Kidney epithelial cell (primary cell): ENCODE results near the gene OR2T1. TPM values are rescaled to one million over a fixed set of nuclear protein-coding genes. Genes with fewer than 3 reads are reported as not detected.
"Not testable (repeated sequence)": the region's sequence is repeated elsewhere in the genome, so short reads cannot be mapped to it uniquely, and the experiment has no call there.

ENCODE experiments used
- DNase-seq: peaks from one replicate; pipeline ENCODE4 v3.0.0-alpha.2; 2010; ENCODE audit warnings: low read depth
- H3K27me3 ChIP-seq: 2 replicates; pipeline ENCODE4 v1.6.0; 2011; ENCODE audit warnings: low read length; ENCODE audit not compliant: control insufficient read depth, insufficient read depth
- H3K36me3 ChIP-seq: 2 replicates; pipeline ENCODE4 v1.5.1; 2011; ENCODE audit warnings: low read length; ENCODE audit not compliant: control insufficient read depth, insufficient read depth
- H3K4me3 ChIP-seq: 2 replicates; pipeline ENCODE4 v1.5.1; 2011; ENCODE audit warnings: low read depth, mild to moderate bottlenecking, control low read depth, low read length
- total RNA-seq: library from RNA; depleted of rRNA; stranded (reverse); fragments of >200 nt; gene quantifications from 2 replicates; pipeline ENCODE4 v1.2.3, GENCODE V29; 2015
- TF ChIP-seq, protein P1 (sequence below): IDR thresholded peaks from 2 replicates; pipeline ENCODE4 v1.5.1; 2011; ENCODE audit warnings: mild to moderate bottlenecking, moderate library complexity, low read length, control low read depth, inconsistent platforms; ENCODE audit not compliant: insufficient read depth, poor library complexity, severe bottlenecking

OR2T1 gene
- total RNA-seq, 1 donor from 2014 or later = not detected

DNA sequence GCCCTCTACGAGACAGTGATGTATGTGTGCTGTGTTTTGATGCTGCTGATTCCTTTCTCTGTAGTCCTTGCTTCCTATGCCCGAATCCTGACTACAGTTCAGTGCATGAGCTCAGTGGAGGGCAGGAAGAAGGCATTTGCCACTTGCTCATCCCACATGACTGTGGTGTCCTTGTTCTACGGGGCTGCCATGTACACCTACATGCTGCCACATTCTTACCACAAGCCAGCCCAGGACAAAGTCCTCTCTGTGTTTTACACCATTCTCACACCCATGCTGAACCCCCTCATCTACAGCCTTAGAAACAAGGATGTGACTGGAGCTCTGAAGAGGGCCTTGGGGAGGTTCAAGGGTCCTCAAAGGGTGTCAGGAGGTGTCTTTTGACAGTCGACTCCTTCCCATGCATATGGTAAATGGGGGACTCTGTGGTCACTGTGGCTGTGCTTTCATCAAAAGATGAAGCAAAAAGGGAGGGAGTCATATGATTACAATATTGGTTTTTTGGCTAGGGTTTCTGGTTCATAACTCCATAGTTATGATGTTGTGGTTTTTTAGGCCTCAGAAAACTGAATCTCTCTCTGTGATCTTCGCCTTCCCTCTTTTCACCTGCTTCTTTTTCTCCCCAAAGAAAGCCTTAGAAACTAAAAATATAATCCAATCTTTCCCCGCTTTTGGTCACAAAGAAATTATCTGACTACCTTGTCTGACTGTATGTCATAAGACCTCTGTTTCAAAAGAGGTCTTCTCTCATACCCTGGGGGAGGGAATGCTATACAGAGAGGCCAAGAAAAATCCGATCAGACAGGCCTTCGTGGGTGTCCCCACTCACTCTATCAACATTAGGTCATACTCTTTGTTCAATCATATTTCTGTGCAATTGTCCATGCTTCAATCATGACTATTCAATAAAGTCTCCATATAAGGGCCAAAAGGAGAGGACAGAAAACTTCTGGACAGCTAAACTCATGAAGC, 4.2 kb downstream of the OR2T1 start:
- no peak for DNase-seq
- TF ChIP-seq, protein P1, sequence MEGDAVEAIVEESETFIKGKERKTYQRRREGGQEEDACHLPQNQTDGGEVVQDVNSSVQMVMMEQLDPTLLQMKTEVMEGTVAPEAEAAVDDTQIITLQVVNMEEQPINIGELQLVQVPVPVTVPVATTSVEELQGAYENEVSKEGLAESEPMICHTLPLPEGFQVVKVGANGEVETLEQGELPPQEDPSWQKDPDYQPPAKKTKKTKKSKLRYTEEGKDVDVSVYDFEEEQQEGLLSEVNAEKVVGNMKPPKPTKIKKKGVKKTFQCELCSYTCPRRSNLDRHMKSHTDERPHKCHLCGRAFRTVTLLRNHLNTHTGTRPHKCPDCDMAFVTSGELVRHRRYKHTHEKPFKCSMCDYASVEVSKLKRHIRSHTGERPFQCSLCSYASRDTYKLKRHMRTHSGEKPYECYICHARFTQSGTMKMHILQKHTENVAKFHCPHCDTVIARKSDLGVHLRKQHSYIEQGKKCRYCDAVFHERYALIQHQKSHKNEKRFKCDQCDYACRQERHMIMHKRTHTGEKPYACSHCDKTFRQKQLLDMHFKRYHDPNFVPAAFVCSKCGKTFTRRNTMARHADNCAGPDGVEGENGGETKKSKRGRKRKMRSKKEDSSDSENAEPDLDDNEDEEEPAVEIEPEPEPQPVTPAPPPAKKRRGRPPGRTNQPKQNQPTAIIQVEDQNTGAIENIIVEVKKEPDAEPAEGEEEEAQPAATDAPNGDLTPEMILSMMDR = no peak

DNA sequence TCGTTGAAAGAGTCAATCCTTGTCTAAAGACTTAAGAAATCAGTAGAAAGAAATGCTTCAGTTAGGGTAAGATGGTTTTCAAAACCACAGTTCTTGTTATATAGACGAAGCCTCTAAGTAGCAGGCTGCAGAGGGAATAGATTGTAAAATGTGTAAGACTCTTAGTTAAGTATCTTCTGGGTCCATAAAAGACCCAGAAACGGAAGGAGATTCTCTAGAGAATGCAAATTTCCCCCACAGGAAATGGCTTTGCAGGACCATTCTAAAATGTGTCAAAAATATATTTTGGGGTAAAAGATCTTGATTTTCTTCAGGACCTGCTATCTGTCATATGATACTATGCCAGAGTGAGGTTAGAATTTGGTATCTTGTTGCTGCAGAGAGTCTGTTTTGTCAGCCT, 13.4 kb downstream of the OR2T1 start:
- Histone ChIP-seq H3K4me3 (no peak overlapping the region), H3K36me3 (no peaks in the 10 kb centered on the region), H3K27me3 (no peaks in the 10 kb centered on the region)
- TF ChIP-seq, protein P1 = no peak
- DNase-seq = no peak

More for the DNA sequence above, 4.2 kb downstream of the OR2T1 start:
- H3K4me3 ChIP-seq = no peak overlapping the region
- H3K36me3 ChIP-seq = no peaks in the 10 kb centered on the region
- H3K27me3 ChIP-seq = no peaks in the 10 kb centered on the region

DNA sequence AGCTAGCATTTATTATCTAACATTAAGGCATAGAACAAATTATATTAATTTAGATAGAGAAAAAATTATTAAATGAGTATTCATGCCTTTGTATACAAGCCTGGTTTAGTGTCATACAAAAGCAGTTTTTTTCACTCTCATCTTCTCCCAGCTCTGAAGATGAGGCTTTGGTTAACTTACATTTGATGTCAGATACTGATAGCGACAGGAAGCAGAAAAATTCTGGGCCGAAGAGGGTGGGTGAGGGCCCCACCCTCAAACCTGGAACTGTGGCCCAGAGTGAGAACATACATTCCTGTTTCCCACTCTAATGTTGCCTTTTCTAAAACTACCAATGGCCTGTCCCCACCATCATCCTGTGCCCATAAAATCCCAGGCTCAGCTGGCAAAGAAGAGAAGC, 15.0 kb downstream of the OR2T1 start:
- no peak for DNase-seq
- Histone ChIP-seq H3K4me3 (no peak overlapping the region), H3K27me3 (no peaks in the 10 kb centered on the region), H3K36me3 (no peaks in the 10 kb centered on the region)
- TF ChIP-seq, protein P1 = no peak

DNA sequence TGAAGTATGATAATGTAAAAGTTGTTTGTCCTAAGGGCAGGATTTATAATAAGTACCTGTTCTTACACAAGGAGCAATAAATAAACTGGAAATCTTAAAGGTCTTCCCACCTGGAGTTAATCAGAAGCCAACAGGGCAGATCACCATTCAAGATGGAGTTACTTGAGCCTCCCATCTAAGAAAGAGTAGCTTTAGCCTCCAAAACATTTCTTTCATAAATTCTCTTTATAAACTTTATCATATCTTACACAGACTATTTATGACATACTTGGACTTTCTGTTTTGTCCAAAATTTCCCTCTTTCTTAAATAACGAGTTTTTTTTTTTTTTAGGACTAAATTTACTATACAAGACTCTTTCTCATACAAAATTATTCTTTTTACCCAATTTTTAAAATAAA, 18.5 kb downstream of the OR2T1 start:
- Histone ChIP-seq H3K4me3 (no peak overlapping the region), H3K36me3 (no peaks in the 10 kb centered on the region), H3K27me3 (no peaks in the 10 kb centered on the region)
- DNase-seq = no peak
- TF ChIP-seq, protein P1 = no peak

DNA sequence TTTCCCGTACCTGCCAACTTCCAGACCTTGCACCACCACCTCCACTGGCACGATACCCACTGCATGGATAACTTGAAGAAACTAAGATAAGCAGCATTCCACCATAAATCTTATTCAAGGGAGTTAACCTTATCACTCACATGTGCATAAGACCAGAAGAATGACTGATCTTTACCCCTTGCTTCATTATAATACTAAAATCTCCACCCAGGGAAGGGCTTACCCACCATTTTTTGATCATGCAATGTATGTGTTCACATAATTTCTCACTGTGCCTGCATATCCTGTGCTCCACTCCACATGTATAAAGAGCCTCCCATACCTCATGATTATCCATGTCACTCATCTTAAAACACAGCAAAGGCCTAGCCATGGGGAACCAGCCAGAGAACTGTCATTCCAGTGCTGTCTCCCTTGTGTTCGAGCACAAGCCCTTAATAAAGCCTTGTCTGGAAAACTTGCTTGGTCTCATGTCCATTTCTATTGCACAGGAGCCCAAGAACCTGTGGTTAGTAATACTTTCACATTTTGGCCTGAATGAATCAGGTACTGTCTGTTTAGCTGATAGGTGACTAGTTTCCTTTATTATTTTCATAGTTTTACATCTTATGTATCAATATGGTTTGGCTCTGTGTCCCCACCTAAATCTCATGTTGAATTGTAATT, 24.8 kb downstream of the OR2T1 start:
- not testable (repeated sequence) for DNase-seq, H3K36me3 ChIP-seq, H3K27me3 ChIP-seq, H3K4me3 ChIP-seq

DNA sequence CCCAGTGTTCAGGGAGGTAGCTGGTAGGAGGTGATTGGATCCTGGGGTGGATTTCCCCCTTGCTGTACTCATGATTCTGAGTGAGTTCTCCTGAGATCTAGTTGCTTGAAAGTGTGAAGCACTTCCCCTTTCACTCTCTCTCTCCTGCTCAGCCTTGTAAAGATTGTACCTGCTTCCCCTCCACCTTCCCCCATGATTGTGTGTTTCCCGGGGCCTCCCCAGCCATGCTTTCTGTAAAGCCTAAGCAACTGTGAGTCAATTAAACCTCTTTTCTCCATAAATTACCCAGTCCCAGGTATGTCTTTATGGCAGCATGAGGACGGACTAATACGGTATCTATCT, 25.3 kb downstream of the OR2T1 start:
- not testable (repeated sequence) for H3K36me3 ChIP-seq, H3K4me3 ChIP-seq, DNase-seq, H3K27me3 ChIP-seq

DNA sequence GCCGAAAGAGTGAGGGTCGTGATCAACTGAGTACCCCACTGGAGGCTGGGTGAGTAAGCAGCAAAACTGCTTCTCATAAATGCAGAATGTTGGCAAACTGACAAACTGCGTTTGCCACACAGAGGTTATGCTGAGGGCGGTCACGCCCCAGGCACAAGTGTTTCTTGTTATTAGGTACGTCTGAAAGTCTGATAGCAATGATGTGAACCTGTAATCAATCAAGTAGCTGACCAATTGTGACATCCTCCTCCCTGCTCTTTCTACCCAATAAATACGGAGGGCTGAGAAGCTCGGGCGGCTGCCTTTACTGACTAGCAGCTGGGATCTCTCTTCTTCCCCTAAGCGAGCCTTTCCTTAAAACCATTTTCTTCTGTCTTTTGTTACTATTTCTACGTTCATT, 28.8 kb downstream of the OR2T1 start:
- H3K4me3 ChIP-seq, DNase-seq, H3K36me3 ChIP-seq, H3K27me3 ChIP-seq: not testable (repeated sequence)

DNA sequence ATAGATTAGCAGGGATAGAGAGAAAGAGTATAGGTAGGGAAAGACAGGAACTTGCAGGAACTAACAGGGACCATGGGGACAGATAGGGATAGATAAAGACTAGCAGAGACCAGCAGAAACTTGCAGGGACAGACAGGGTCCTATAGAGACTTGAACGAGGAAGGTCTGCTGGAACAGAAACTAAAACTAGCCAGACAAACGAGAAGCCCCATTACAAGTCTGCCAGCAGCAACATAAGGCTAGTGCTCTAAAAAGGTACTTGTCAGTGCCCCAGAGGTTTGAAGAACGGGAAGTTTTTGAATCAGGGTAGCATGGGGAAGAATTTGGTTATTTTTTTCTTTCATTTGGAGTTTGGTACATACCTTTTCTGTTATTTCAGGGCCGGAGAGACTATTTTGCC, 29.4 kb downstream of the OR2T1 start:
- DNase-seq, H3K36me3 ChIP-seq: not testable (repeated sequence)

DNA sequence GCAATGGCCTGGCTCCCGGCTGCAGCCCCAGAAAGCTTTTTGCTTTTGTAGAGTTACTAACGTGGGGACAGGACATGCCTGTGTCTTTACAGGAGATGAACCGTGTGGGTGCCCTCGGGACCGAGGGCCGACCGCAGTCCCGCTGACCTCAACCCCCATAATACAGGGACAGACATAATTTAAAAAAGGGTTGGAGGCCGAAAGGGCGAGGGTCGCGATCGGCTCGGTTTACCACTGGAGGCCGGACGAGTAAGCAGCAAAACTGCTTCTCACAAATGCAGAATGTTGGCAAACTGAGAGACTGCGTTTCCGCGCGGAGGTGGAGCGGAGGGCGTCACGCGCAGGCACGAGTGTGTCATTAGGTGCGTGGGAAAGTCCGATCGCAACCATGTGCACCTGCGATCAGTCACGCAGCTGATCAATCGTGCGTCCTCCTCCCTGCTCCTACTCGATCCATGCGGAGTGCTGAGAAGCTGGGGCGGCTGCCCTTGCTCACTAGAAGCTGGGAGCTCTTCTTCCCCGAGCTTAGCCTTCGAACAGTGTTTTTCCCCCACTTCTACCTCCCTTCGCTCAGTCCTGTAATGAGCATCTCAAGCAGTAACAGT, 31.1 kb downstream of the OR2T1 start:
- H3K4me3 ChIP-seq, H3K27me3 ChIP-seq, H3K36me3 ChIP-seq, DNase-seq: not testable (repeated sequence)

More for the DNA sequence above, 29.4 kb downstream of the OR2T1 start:
- H3K27me3 ChIP-seq, H3K4me3 ChIP-seq: not testable (repeated sequence)

DNA sequence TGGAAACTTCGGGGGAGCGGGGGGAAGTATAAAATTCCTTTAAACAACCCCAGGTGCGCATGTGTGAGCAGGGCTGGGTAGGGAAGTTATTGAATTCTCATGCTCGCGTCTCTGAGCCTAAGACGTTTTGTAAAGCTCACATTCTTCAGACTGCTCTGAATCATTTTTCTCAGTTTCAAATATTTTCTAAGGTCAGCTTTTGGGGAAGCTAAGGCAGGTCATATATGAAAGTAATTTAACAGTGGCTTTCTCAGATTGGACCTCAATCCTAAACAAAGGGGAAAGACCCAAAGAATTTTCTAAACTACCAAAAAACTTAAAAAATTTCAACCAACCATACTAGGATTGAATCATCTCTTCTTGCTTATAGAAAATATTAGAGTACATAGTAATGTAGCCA, 32.1 kb downstream of the OR2T1 start:
- DNase-seq, H3K36me3 ChIP-seq, H3K4me3 ChIP-seq: not testable (repeated sequence)

More for the DNA sequence above, 32.1 kb downstream of the OR2T1 start:
- not testable (repeated sequence) for H3K27me3 ChIP-seq
